Neural cell (in vitro differentiated cells): Measurements from ENCODE around the gene MAP1LC3B2. TPM values are rescaled to one million over a fixed set of nuclear protein-coding genes. Genes with fewer than 3 reads are reported as not detected.

Experiments used
- H2AFZ ChIP-seq: fragments of 200-600, 300-800 bp; sonication (generic), shearing (Covaris generic); 2 replicates; pipeline ENCODE4 v1.6.0; 2014; ENCODE audit warnings: low read depth, mild to moderate bottlenecking, antibody characterized with exemption, low read length, moderate library complexity
- H3F3A ChIP-seq: fragments of 200-600 bp; shearing (Covaris generic); 2 replicates; pipeline ENCODE4 v1.6.1; 2016; ENCODE audit warnings: mild to moderate bottlenecking, moderate library complexity, mixed read lengths, antibody characterized with exemption, low read length; ENCODE audit not compliant: insufficient read depth, poor library complexity, severe bottlenecking
- H3K27ac ChIP-seq: fragments of 200-600, 300-800 bp; sonication (generic), shearing (Covaris generic); 2 replicates; pipeline ENCODE4 v1.5.1; 2014; ENCODE audit warnings: mild to moderate bottlenecking, low read length, moderate library complexity
- H3K27me3 ChIP-seq: fragments of 300-800, 200-600 bp; sonication (generic), shearing (Covaris generic); 2 replicates; pipeline ENCODE4 v1.6.0; 2014; ENCODE audit warnings: mild to moderate bottlenecking, low read depth, low read length, moderate library complexity; ENCODE audit not compliant: insufficient read depth
- H3K36me3 ChIP-seq: fragments of 300-800, 200-600 bp; sonication (generic), shearing (Covaris generic); 2 replicates; pipeline ENCODE4 v1.5.1; 2014; ENCODE audit warnings: mild to moderate bottlenecking, antibody characterized with exemption, low read length, moderate library complexity; ENCODE audit not compliant: insufficient read depth
- H3K4me2 ChIP-seq: fragments of 300-800, 200-600 bp; sonication (generic), shearing (Covaris generic); 2 replicates; pipeline ENCODE4 v1.6.0; 2014; ENCODE audit warnings: mild to moderate bottlenecking, low read length
- H3K4me3 ChIP-seq: fragments of 300-800, 200-600 bp; sonication (generic), shearing (Covaris generic); 2 replicates; pipeline ENCODE4 v1.5.1; 2014; ENCODE audit warnings: mild to moderate bottlenecking, low read length, moderate library complexity
- H3K79me2 ChIP-seq: fragments of 200-600 bp; shearing (Covaris generic); replicated peaks from 2 replicates; pipeline ENCODE4 v1.6.0; 2014; ENCODE audit warnings: mild to moderate bottlenecking, low read length, moderate library complexity; ENCODE audit not compliant: insufficient read depth
- H3K9ac ChIP-seq: fragments of 300-800, 200-600 bp; sonication (generic), shearing (Covaris generic); 2 replicates; pipeline ENCODE4 v1.6.1; 2016; ENCODE audit warnings: mild to moderate bottlenecking, low read length, mixed read lengths
- H3K9me2 ChIP-seq: fragments of 200-600 bp; shearing (Covaris generic); 2 replicates; pipeline ENCODE4 v1.6.1; 2016; ENCODE audit warnings: mild to moderate bottlenecking, low read length, mixed read lengths; ENCODE audit not compliant: insufficient read depth
- H3K9me3 ChIP-seq: fragments of 200-600, 300-800 bp; sonication (generic), shearing (Covaris generic); 2 replicates; pipeline ENCODE4 v1.6.1; 2016; ENCODE audit warnings: mild to moderate bottlenecking, mixed run types, low read length, moderate library complexity, mixed read lengths
- H4K20me1 ChIP-seq: fragments of 200-600 bp; shearing (Covaris generic); 2 replicates; pipeline ENCODE4 v1.6.1; 2016; ENCODE audit warnings: mild to moderate bottlenecking, mixed run types; ENCODE audit not compliant: insufficient read depth
- EP300 ChIP-seq: fragments of 450-650 bp; conservative IDR thresholded peaks from 2 replicates; pipeline ENCODE4 v1.6.1; 2014; ENCODE audit warnings: antibody characterized with exemption, mild to moderate bottlenecking, moderate library complexity; ENCODE audit not compliant: poor library complexity, severe bottlenecking
- EZH2 ChIP-seq: fragments of 200-600, 300-800 bp; shearing (Covaris generic), sonication (generic); IDR thresholded peaks from 2 replicates; pipeline ENCODE4 v1.6.1; 2014; ENCODE audit warnings: antibody characterized with exemption, low read length, borderline replicate concordance, mild to moderate bottlenecking; ENCODE audit not compliant: insufficient read depth, poor library complexity, severe bottlenecking
- MXI1 ChIP-seq: fragments of 450-650 bp; conservative IDR thresholded peaks from 2 replicates; pipeline ENCODE4 v1.6.1; 2014; ENCODE audit warnings: antibody characterized with exemption, mild to moderate bottlenecking; ENCODE audit not compliant: poor library complexity, severe bottlenecking
- POLR2AphosphoS5 ChIP-seq: IDR thresholded peaks from 2 replicates; pipeline ENCODE4 v1.6.1; 2012
- RAD21 ChIP-seq: fragments of 450-650 bp; conservative IDR thresholded peaks from 2 replicates; pipeline ENCODE4 v1.6.1; 2014; ENCODE audit warnings: antibody characterized with exemption, mild to moderate bottlenecking, moderate library complexity
- SMC3 ChIP-seq: fragments of 450-650 bp; conservative IDR thresholded peaks from 2 replicates; pipeline ENCODE4 v1.6.1; 2014; ENCODE audit warnings: antibody characterized with exemption, mild to moderate bottlenecking, moderate library complexity; ENCODE audit not compliant: poor library complexity
- TAF1 ChIP-seq: IDR thresholded peaks from 2 replicates; pipeline ENCODE4 v1.6.1; 2012; ENCODE audit warnings: low read depth
- polyA plus RNA-seq: library from polyadenylated mRNA; depleted of rRNA; stranded (reverse); fragments of >200 nt; gene quantifications from 2 replicates; pipeline ENCODE4 v1.2.3, GENCODE V29; 2014
- TF ChIP-seq, protein P1 (sequence below): fragments of 450-650 bp; IDR thresholded peaks from 2 replicates; pipeline ENCODE4 v1.5.1; 2014; ENCODE audit warnings: antibody characterized with exemption, mild to moderate bottlenecking, moderate library complexity; ENCODE audit not compliant: poor library complexity, severe bottlenecking
- TF ChIP-seq, protein P2 (sequence below): IDR thresholded peaks from 2 replicates; pipeline ENCODE4 v1.6.1; 2012; ENCODE audit warnings: borderline replicate concordance

Gene MAP1LC3B2
- polyA plus RNA-seq, 1 donor from 2014 or later = 3.9 TPM

DNA sequence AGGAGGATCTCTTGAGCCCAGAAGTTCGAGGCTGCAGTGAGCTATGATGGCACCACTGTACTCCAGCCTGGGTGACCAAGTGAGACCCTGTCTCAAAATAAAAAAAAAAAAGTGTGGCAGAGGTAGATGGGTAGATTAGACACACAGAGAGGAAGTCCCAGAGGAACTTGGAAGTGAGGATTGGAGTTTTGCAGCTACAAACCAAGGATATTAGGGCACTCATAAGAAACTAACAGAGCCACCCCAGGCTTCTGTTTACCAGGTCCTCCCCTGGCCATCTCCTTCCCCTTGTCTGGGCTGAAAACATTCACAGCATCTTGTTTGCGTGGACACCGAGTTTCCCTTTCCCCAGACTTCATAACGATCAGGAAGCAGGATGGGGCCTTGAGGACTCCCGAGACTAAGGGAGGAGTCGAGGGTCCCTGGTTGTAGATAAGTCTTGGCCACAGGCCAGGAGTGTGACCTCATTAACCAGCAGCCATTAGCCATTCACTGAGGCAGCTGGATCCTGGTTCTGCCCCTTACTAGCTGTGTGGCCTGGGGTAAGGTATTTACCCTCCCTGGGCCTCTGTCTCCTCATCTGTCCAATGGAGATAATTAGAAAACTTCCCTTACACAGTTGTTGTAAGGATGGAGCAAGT is 2.1 kb downstream of the MAP1LC3B2 start:
- Histone ChIP-seq H3K4me2 (no peak overlapping the region), H2AFZ (no peak overlapping the region), H3K4me3 (no peak overlapping the region), H3K79me2 (no peaks in the 10 kb centered on the region), H3K9me2 (no peaks in the 10 kb centered on the region), H4K20me1 (no peaks in the 10 kb centered on the region), H3K27ac (no peak overlapping the region), H3K36me3 (no peaks in the 10 kb centered on the region), H3K9ac (no peak overlapping the region), H3K27me3 (no peaks in the 10 kb centered on the region), H3F3A (no peaks in the 10 kb centered on the region), H3K9me3 (peaks cover 5% of the 10 kb centered on the region)
- TF ChIP-seq POLR2AphosphoS5 (no peak), TAF1 (no peak), EZH2 (no peak), SMC3 (no peak)

DNA sequence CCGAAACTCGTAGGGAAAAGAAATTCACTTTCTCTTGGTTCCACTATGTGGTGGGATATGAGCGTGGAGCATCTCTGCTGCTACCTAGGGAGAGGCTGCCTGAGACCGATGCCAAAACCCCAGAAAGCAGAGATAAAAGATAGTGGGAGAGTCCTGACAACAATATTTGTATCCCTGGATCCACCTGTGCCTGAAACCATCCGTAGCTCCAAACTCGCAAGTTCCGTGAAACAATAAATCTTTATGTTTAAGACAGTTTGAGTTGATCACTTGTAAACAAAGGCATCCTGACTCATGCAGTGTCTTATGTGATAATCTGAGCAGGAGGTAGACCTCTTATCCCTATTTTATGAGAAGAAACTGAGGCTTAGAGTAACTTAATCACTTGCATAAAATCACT is 2.9 kb downstream of the MAP1LC3B2 start:
- Histone ChIP-seq H2AFZ (no peak overlapping the region), H3K79me2 (no peaks in the 10 kb centered on the region), H3K9ac (no peak overlapping the region), H3K36me3 (no peaks in the 10 kb centered on the region), H3K9me3 (peaks cover 5% of the 10 kb centered on the region), H3K4me3 (no peak overlapping the region), H3K4me2 (no peak overlapping the region), H3K27me3 (no peaks in the 10 kb centered on the region), H3K9me2 (no peaks in the 10 kb centered on the region), H4K20me1 (no peaks in the 10 kb centered on the region), H3F3A (no peaks in the 10 kb centered on the region), H3K27ac (no peak overlapping the region)
- no peak for TF ChIP-seq POLR2AphosphoS5
- no peak for TF ChIP-seq SMC3
- TF ChIP-seq, protein P1, sequence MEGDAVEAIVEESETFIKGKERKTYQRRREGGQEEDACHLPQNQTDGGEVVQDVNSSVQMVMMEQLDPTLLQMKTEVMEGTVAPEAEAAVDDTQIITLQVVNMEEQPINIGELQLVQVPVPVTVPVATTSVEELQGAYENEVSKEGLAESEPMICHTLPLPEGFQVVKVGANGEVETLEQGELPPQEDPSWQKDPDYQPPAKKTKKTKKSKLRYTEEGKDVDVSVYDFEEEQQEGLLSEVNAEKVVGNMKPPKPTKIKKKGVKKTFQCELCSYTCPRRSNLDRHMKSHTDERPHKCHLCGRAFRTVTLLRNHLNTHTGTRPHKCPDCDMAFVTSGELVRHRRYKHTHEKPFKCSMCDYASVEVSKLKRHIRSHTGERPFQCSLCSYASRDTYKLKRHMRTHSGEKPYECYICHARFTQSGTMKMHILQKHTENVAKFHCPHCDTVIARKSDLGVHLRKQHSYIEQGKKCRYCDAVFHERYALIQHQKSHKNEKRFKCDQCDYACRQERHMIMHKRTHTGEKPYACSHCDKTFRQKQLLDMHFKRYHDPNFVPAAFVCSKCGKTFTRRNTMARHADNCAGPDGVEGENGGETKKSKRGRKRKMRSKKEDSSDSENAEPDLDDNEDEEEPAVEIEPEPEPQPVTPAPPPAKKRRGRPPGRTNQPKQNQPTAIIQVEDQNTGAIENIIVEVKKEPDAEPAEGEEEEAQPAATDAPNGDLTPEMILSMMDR = no peak
- TF ChIP-seq, protein P2, sequence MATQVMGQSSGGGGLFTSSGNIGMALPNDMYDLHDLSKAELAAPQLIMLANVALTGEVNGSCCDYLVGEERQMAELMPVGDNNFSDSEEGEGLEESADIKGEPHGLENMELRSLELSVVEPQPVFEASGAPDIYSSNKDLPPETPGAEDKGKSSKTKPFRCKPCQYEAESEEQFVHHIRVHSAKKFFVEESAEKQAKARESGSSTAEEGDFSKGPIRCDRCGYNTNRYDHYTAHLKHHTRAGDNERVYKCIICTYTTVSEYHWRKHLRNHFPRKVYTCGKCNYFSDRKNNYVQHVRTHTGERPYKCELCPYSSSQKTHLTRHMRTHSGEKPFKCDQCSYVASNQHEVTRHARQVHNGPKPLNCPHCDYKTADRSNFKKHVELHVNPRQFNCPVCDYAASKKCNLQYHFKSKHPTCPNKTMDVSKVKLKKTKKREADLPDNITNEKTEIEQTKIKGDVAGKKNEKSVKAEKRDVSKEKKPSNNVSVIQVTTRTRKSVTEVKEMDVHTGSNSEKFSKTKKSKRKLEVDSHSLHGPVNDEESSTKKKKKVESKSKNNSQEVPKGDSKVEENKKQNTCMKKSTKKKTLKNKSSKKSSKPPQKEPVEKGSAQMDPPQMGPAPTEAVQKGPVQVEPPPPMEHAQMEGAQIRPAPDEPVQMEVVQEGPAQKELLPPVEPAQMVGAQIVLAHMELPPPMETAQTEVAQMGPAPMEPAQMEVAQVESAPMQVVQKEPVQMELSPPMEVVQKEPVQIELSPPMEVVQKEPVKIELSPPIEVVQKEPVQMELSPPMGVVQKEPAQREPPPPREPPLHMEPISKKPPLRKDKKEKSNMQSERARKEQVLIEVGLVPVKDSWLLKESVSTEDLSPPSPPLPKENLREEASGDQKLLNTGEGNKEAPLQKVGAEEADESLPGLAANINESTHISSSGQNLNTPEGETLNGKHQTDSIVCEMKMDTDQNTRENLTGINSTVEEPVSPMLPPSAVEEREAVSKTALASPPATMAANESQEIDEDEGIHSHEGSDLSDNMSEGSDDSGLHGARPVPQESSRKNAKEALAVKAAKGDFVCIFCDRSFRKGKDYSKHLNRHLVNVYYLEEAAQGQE = no peak
- TF ChIP-seq MXI1 = no peak
- no peak for TF ChIP-seq EP300
- TF ChIP-seq RAD21 = no peak
- no peak for TF ChIP-seq EZH2
